ENCODE data around the gene MGA.

The MGA gene

DNA sequence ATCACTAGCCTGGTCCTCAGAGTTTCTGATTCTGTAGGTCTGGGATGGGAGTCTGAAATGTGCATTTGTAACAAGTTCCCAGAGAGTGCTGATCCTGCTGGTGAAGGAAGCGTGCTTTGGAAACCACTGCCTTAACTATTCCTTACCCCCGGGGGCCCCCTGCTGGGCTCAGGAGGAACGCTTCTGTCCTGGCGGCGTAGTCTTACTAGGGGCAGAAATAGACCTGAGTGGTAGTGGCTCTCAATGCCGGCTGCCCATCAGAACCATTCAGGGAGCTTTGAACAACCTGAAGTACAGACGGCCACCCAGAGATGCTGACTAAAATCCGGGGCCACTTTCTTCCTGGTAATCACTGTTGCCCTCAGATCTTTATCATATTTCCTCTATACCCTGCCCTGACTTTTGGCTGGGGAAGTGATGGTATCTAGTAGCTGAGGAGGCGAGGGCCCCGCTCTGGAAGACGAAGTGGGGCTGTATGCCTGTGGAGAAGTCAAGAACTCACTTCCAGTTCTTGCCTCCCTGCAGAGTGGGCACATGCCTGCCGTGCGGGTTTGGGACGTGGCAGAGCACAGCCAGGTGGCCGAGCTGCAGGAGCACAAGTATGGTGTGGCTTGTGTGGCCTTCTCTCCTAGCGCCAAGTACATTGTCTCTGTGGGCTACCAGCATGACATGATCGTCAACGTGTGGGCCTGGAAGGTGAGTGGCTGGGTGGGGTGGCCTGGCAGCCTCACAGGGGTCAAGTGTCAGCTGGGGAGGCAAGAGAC, 151.4 kb downstream of the MGA start:
- ATAC-seq (replicated peaks): peak; percentile 98
- Mint-ChIP-seq H3K9me3 (no peaks in the 10 kb centered on the region), H3K27me3 (no peaks in the 10 kb centered on the region), H3K4me1 (ENCODE audit: low read depth in 2 of 2) (peaks cover 4 to 13% of the 10 kb centered on the region in 2 donors), H3K27ac (peak overlapping the region; percentile 31 to 32), H3K4me3 (no peak overlapping the region), H3K36me3 (ENCODE audit: insufficient read depth) (peaks cover 22% of the 10 kb centered on the region)
- peak; percentile 70 to 73 (median 71) for DNase-seq

- Mint-ChIP-seq H3K4me1 (ENCODE audit: low read depth in 2 of 2) (peaks cover 4 to 13% of the 10 kb centered on the region in 2 donors), H3K27ac (peak overlapping the region in 1 of 2 donors; percentile 55), H3K27me3 (no peaks in the 10 kb centered on the region), H3K4me3 (no peak overlapping the region), H3K9me3 (no peaks in the 10 kb centered on the region), H3K36me3 (ENCODE audit: insufficient read depth) (peaks cover 26% of the 10 kb centered on the region)
- no peak for DNase-seq
- ATAC-seq (replicated peaks): no peak
Measured at GRCh38 chr15:41812820-41813375, 152.7 kb downstream of the MGA start.

GRCh38 chr15:41813426-41813825, 153.2 kb downstream of the MGA start:
- ATAC-seq (replicated peaks) (no peak), DNase-seq (no peak)
- Mint-ChIP-seq H3K36me3 (ENCODE audit: insufficient read depth) (peaks cover 31% of the 10 kb centered on the region), H3K9me3 (no peaks in the 10 kb centered on the region), H3K4me3 (no peak overlapping the region), H3K27me3 (no peaks in the 10 kb centered on the region), H3K4me1 (ENCODE audit: low read depth in 2 of 2) (peaks cover 4 to 13% of the 10 kb centered on the region in 2 donors), H3K27ac (peak overlapping the region in 1 of 2 donors; percentile 55)

- H3K27ac Mint-ChIP-seq: no peak overlapping the region
- no peak overlapping the region for H3K4me3 Mint-ChIP-seq
- no peaks in the 10 kb centered on the region for H3K27me3 Mint-ChIP-seq
- DNase-seq (no peak), ATAC-seq (replicated peaks) (no peak)
- peaks cover 4 to 13% of the 10 kb centered on the region in 2 donors for H3K4me1 Mint-ChIP-seq (ENCODE audit: low read depth in 2 of 2)
- peaks cover 32% of the 10 kb centered on the region for H3K36me3 Mint-ChIP-seq (ENCODE audit: insufficient read depth)
- no peaks in the 10 kb centered on the region for H3K9me3 Mint-ChIP-seq
Measured at GRCh38 chr15:41814534-41814933, 154.3 kb downstream of the MGA start.

DNA sequence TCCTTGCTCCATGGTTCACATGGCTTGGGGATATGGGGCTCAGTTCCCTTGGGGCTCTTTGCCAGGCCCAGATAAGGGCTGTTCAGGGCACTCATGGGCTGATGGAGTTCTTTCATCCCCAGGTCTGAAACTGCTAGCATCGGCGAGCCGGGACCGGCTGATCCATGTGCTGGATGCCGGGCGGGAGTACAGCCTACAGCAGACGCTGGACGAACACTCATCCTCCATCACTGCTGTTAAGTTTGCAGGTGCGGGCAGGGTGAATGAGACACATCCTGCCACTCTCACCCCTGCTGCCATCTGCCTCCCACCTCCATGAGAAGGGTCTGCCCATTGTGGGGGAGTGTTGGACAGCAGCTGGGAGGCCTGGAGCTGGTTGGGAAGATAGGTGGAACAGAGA, 156.6 kb downstream of the MGA start:
- Mint-ChIP-seq H3K4me1 (ENCODE audit: low read depth in 2 of 2) (peaks cover 0 to 2% of the 10 kb centered on the region in 2 donors), H3K36me3 (ENCODE audit: insufficient read depth) (peaks cover 24% of the 10 kb centered on the region), H3K27ac (no peak overlapping the region), H3K9me3 (no peaks in the 10 kb centered on the region), H3K4me3 (no peak overlapping the region), H3K27me3 (no peaks in the 10 kb centered on the region)
- DNase-seq: no peak
- no peak for ATAC-seq (replicated peaks)

DNA sequence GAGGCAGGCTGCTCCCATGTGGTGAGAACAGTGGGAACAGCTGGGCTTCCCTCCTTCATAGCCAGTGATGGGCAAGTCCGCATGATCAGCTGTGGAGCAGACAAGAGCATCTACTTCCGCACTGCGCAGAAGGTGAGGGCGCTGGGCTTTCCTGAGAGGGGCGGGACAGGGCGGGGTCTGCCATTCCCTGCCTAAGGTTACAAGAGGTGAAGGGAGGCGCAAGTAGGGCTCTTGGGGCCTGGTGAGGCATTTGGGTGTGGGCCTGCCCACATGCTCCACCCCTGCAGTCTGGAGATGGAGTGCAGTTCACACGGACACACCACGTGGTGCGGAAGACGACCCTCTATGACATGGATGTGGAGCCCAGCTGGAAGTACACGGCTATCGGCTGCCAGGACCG, 157.1 kb downstream of the MGA start:
- DNase-seq (no peak), ATAC-seq (replicated peaks) (no peak)
- Mint-ChIP-seq H3K27me3 (no peaks in the 10 kb centered on the region), H3K36me3 (ENCODE audit: insufficient read depth) (peaks cover 22% of the 10 kb centered on the region), H3K4me3 (no peak overlapping the region), H3K9me3 (no peaks in the 10 kb centered on the region), H3K27ac (no peak overlapping the region), H3K4me1 (ENCODE audit: low read depth in 2 of 2) (no peaks in the 10 kb centered on the region)

DNA sequence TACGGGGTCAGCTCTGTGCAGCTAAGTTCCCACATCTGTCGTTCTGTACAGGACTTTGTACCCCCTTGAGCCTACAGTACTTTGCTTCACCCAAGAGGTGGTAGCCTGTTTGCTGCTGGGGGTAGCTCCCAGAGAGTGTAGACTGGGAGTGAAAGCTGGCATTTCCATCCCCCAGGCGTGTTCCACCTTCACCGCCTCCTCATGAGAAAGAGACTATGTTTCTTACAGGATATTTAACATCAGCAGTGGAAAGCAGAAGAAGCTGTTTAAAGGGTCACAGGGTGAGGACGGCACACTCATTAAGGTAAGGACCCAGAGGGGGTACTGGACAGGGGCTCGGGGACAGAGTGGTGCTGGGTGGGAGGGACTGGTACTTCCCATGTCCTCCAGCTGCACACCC, 157.6 kb downstream of the MGA start:
- no peak overlapping the region for H3K27ac Mint-ChIP-seq
- H3K27me3 Mint-ChIP-seq: no peaks in the 10 kb centered on the region
- no peak overlapping the region for H3K4me3 Mint-ChIP-seq
- DNase-seq (no peak), ATAC-seq (replicated peaks) (no peak)
- no peaks in the 10 kb centered on the region for H3K9me3 Mint-ChIP-seq
- H3K4me1 Mint-ChIP-seq (ENCODE audit: low read depth in 2 of 2): no peaks in the 10 kb centered on the region
- peaks cover 27% of the 10 kb centered on the region for H3K36me3 Mint-ChIP-seq (ENCODE audit: insufficient read depth)

GRCh38 chr15:41819455-41820050, 159.3 kb downstream of the MGA start:
- Mint-ChIP-seq H3K4me1 (ENCODE audit: low read depth in 2 of 2) (no peaks in the 10 kb centered on the region), H3K36me3 (ENCODE audit: insufficient read depth) (peaks cover 22% of the 10 kb centered on the region), H3K9me3 (no peaks in the 10 kb centered on the region), H3K27me3 (no peaks in the 10 kb centered on the region), H3K27ac (peak overlapping the region; percentile 23 to 73), H3K4me3 (no peak overlapping the region)
- DNase-seq (no peak), ATAC-seq (replicated peaks) (no peak)

DNA sequence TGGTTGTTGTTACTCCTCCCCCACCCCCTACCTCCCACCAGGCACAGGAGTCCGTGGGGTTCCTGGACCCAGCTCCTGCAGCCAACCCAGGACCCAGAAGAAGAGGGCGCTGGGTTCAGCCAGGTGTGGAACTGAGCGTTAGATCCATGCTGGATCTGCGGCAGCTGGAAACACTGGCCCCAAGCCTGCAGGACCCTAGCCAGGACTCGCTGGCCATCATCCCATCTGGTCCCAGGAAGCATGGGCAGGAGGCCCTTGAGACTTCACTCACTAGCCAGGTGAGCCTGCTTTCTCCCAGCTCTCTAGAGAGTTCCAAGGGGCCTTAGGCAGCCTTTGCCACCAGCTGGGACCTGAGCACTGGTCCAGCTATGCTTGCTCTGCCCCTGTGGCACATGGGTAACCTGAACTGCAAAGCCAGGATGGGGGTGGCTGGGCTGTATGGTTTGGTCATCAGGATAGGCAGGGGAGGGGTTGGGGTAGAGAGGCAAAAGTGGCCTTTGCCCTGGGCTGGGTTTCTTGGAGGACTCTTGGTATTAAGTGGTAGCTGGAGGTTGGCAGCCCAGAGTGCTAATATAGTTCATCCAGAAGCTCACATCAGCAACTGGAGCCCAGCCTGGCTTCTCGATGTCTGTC, 160.7 kb downstream of the MGA start:
- no peaks in the 10 kb centered on the region for H3K4me1 Mint-ChIP-seq (ENCODE audit: low read depth in 2 of 2)
- peak overlapping the region in 1 of 2 donors; percentile 39 for H3K27ac Mint-ChIP-seq
- H3K27me3 Mint-ChIP-seq: no peaks in the 10 kb centered on the region
- DNase-seq: no peak
- H3K4me3 Mint-ChIP-seq: no peak overlapping the region
- H3K36me3 Mint-ChIP-seq (ENCODE audit: insufficient read depth): peaks cover 25% of the 10 kb centered on the region
- no peak for ATAC-seq (replicated peaks)
- no peaks in the 10 kb centered on the region for H3K9me3 Mint-ChIP-seq

DNA sequence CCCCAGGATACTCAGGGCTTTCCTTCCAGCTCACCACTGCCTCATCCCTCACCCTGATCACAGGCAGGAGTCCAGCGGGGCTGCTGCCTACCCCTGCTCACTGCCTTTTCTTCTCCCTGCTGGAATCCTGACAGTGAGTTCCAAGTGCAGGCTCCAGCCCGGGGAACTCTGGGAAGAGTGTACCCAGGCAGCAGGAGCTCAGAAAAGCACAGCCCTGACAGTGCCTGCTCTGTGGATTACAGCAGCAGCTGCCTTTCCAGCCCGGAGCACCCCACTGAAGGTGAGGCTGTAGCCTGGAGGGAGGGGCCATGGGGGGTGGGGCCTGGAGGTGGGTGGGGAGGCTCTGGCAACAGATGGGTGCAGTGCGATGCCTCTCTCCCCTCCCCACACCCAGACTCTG, 161.6 kb downstream of the MGA start:
- no peaks in the 10 kb centered on the region for H3K27me3 Mint-ChIP-seq
- peak overlapping the region in 1 of 2 donors; percentile 39 for H3K27ac Mint-ChIP-seq
- H3K36me3 Mint-ChIP-seq (ENCODE audit: insufficient read depth): peaks cover 24% of the 10 kb centered on the region
- H3K4me1 Mint-ChIP-seq (ENCODE audit: low read depth in 2 of 2): peaks cover 4 to 5% of the 10 kb centered on the region in 2 donors
- DNase-seq (no peak), ATAC-seq (replicated peaks) (no peak)
- no peaks in the 10 kb centered on the region for H3K9me3 Mint-ChIP-seq
- no peak overlapping the region for H3K4me3 Mint-ChIP-seq

GRCh38 chr15:41822471-41822870, 162.3 kb downstream of the MGA start:
- no peak for DNase-seq
- ATAC-seq (replicated peaks): no peak
- Mint-ChIP-seq H3K27ac (no peak overlapping the region), H3K9me3 (no peaks in the 10 kb centered on the region), H3K27me3 (no peaks in the 10 kb centered on the region), H3K4me1 (ENCODE audit: low read depth in 2 of 2) (peaks cover 4 to 5% of the 10 kb centered on the region in 2 donors), H3K4me3 (no peak overlapping the region), H3K36me3 (ENCODE audit: insufficient read depth) (peaks cover 23% of the 10 kb centered on the region)
